HG02571 (cell line): ENCODE results near the gene USP48.

Experiments used
- ATAC-seq: cut with Tn5 transposase; IDR thresholded peaks from one replicate; pipeline ENCODE4 v1.9.1; 2021; ENCODE audit warnings: mild to moderate bottlenecking, moderate library complexity; ENCODE audit not compliant: unreplicated experiment

The USP48 gene

DNA sequence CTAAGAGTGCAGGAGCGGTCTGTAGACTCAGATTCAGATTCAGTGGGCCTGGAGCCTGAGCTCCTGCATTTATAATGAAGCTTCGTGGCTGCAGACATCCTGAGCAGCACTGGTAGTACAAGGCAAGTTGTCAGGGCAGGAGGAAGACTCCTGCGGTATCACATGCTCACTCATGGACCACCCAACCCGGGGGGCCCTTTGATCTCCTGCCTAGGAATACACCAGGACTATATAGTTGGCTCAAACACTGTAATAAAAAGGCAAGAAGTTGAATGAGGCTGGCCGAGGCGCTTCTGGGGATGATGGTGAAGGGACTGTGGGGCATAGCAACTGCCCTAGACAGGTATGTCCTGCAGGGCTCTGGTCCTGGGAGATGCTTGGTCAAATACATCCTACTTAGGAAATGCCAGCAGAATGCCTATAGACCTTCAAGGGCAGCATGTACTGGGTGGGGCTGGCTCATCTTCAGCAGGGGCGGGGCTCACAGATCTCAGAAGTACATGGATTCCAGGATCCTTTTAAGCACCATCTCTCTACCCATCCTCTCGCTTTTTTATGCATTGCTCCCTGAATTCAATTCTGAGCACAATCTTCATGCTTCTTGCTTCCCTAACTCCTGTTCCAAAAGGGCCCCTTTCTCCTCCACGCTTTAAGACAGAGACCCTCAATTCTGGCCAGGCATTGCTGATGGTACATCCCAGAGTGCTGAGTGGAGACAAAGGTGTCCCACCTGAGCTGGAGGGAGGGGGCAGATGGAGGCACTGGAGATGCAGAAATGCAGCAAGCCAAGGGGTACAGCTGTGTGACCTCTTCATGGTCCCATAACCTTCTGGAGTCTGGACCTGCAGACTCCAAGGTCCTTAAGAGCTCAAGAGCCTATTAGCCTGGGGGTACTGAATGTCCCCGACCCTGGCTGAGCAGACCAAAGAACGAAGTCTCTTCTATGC lies 111.7 kb downstream of the USP48 start:
- ATAC-seq = no peak

DNA sequence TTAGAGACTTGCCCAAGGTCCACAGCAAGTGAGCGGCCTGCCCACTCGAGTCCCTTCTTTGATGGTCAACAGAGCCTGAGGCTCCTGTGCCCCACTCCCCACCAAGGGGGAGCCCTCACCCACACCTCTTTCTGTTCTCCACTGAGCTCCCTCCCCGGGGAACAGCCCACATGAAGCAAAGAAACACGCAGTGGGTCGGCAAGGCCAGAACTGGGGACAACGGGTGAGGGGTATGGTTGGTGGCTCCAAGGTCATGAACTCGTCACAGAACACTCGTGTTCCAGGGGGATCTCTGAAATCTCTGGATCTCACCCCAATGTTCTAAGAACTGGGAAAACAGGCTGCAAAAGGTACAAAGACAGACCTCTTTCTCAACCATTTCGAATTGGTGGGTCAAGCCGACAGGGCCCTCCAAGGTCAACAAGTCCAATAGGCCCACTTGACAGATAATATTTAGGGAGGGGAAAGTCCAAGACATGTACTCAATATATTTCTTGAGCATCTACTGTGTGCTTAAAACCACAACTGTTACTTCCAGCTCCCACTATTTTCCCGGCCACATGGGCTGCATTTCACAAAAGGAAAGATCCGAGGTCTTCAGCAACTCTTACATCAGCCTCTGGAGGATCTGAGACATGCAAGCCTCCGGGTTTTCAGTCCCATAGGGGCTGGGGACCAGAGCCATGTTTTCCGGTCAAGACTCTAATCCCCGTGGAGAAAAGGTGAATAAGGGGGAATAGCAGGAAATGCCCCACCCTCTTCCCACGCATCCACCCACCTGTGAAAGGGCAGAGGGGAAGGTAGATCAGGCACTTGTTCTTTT lies 112.7 kb downstream of the USP48 start:
- no peak for ATAC-seq

DNA sequence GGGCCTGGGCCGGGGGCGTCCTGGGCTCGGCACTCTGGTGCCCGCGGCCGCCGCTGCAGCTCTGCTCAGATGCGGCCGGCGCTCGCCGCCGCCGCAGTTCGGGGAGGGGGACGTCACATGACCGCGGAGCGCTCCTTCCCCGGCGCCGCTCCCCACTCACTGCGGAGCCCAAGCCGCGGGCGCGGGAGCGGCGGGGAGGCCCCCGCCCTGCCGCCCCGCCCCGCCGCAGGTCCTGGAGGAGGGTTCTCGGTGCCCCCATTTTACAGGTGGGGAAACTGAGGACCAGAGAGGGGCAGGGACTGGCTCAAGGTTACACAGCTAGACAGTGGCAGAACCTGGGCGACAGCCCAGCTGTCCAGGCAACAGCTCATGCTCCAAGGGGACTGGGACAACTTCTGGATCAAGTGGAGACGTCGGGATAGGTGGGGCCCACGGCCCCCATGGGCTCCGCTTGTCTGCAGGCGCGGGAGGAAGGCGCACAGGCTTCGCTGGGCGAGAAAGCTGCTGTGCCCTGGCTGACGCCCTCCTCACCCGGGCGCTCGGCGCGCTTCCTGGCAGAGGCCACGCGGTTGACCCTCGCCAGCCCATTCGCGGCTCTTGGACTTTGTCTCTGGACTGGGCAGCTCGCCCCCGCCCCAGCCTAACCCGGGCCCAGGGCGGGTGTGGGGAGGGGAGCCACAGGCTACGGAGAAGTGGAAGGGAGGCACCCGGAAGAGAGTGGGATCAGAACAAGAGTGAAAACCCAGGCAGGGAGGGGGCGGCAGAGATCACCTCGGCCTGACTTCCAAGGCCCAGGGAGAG lies 113.5 kb downstream of the USP48 start, which contains the start of gene RAP1GAP:
Gene RAP1GAP, minus strand, starts transcription at position 100 of the 801 bp plus-strand sequence. CDS start 49,325 bp downstream, outside the sequence.
- ATAC-seq = no peak

DNA sequence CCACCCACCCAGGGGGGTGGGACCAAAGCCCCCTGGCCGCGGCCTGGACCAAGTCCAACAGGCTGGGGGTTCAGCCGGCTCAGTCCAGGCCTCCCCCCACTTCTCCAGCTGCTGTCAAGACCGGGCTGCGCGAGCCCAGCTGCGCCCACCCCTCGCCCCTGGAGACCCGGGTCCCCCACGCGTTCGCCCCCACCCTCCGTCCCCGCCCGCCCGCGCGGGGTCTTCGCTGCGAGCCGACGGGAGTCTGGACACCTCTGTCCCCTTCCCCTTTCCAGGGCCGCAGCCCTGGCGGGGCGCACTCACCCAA lies 114.0 kb downstream of the USP48 start:
- ATAC-seq = no peak

DNA sequence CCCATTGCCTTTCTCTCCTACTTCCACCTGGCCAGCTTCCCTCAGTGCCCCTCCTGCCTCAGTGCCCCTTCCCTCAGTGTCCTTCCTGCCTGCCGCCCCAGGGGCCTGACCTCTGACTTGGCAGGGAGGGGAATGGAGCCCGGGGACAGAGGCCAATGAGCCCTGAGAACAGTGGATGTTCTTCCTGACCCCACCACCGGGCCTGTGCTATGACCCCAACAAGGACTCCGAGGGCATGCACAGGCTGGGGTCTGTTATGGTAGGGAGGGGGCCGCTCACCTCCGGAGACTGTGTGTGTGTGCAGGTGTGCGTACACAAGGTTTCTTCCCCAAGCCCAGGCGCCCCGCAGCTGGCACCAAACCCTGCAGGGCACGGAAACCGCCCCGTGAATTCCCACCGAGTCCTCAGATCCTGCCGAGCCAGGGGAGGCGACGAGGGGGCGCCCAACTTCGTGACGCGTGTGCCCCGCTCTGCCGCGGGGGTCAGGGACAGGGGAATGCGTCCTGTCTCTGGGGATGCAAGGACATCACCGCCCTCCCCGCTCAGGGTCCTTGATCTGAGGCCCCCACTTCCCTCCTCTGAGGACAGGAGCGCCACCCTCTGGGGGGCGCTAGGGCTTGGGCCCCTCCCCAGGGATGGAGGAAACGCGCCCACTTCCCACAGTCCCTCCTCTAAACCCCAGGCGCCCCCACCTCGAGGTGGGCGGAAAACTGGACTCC lies 114.6 kb downstream of the USP48 start:
- ATAC-seq = no peak

DNA sequence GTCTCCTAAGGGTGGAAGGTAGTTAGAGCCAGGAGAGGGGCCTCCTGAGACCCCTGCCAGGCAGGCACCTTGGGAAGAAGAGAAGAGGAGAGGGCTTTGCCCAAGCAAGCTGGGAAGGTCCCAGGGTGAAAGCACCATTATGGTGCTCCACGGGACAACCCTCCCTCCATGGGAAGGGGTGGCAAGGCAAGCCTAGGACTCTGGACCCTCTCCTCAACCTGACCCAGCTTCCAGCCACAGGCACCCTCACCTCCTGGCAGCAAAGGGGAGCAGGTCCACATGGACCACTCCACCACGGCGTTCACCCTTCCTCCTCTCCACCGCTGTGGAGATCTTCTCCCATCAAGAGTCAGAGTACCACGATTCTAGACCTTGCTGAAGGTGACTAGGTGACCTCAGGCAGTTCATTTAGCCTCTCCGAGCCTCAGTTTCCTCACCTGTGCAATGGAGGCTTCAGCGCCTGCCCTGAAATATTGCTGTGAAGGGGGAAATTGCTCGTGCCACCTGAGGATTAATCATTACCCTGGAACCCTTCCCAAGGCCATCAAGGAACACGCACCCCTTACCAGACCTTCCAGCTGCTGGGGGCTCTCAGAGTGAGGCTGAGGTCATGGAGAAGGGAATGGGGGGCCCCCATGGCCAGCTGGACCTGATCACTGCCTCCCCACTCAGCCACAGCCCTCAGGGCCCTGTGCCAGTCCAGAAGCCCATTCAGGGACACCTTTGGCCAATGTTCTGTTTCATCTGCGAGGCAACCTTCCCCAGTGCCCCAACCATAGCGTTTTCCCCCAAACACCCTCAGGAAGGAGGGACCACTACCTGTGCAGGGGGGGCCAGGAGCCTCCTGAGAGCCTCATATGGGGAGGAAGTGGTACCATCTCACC lies 115.4 kb downstream of the USP48 start:
- ATAC-seq = no peak

DNA sequence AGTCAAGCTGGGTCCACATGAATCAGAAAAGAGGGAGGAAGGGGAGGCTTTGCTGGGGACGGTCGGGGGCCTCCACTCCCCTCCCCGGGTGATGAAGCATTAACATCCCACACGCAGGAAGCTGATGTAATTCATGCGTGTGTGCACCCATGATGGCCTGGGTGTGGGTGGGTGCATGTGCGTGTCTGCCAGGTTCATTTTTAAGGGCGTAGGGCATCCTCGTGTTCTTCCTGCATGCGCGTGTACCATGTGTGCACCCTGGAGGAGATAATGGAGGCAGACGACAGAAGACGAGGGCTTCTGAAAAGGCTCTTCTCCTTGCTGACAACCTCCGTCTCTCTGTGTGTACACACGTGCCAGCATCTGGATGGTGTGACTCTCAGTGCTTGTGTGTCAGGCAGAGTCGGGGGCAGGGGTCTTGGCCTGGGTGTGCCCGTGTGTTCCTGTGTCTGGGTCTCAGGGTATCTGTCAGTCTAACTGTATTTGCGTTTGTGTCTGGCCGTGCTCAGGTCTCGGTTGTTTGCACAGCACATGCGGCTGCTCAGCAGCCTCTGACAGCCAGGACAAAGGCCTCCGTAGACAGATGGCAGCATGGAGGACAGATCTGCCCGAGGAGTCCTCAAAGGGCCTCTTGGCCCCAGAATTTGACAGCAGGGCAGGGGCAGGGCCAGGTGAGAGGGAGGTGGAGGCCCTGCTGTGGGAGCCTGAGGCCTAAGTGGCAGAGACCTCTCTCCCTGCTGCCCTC lies 116.2 kb downstream of the USP48 start:
- ATAC-seq = no peak

DNA sequence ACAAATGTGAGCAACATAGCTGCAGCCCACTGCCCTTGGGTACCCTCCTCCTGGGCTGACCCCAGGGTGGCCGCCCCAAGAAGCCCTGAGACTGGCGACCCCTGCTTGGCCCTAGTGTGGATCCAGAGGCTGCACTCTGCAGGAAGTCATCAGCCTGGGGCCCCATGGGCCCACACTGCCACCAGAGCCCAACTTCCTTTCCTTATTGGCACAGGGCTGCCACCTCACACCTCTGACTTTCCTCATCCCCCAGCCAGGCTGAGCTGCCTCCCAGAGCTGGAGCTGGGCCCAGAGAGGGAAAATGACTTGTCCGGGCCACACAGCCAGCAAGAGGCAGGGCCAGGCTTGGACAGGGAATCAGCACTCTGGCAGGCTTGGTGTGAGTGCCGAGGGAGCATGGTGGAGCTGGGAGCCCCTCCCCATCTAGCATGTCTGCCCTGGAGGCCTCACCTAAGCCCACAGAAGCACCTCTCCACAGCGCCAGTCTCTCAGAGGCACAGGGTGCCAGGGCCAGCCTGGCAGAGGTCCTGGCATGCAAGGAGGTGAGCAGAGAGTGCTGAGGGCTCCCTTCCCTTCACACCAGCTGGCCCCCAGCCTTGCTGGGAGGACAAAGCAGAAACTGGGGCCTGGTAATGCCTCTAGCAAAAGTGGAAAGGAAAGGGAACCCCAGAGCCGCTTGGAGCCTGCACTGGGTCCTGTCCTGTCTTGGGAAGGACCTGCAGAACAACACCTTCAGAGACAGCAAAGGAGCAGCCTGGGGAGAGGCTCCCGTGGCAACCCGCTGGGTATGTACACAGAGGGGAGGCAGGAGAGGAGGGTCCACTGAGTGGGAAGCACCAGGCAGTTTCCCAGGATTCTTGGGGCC lies 117.0 kb downstream of the USP48 start:
- no peak for ATAC-seq

DNA sequence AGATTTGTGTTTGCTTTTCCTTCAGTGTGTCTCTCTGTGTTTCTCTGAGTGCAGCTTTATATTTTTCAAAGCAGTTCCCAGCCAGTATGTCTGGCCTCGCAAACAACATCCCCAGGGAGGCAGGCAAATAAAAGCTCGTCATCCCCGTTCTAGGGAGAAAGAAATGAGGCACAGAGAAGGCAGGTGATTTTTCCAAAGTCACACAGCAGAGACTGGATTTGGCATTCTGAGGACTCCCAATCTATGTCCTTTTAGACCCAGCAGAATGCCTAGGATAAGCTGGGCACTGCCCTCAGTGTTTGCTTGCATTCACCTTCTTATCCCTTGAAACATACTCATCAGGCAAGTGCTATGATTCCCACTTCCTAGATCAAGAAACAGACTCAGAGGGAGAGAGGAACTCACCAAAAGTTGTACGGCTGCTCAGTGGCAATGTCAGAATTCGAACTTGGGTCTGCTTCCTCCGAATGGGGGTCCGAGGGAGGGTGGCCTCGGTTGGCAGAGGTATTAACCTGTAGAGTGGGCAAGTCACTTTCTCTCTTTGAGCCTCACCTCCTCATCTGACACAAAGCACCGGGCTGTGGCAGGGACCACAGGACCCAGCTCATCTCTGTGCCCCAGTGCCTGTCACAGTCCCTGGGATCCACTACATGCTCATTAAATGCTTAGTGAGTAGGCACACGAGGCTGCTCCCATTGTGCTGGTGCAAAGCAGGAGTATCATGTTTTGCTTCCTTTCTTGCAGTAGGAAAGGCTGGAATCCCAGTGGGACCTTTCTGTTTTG lies 118.0 kb downstream of the USP48 start:
- no peak for ATAC-seq

DNA sequence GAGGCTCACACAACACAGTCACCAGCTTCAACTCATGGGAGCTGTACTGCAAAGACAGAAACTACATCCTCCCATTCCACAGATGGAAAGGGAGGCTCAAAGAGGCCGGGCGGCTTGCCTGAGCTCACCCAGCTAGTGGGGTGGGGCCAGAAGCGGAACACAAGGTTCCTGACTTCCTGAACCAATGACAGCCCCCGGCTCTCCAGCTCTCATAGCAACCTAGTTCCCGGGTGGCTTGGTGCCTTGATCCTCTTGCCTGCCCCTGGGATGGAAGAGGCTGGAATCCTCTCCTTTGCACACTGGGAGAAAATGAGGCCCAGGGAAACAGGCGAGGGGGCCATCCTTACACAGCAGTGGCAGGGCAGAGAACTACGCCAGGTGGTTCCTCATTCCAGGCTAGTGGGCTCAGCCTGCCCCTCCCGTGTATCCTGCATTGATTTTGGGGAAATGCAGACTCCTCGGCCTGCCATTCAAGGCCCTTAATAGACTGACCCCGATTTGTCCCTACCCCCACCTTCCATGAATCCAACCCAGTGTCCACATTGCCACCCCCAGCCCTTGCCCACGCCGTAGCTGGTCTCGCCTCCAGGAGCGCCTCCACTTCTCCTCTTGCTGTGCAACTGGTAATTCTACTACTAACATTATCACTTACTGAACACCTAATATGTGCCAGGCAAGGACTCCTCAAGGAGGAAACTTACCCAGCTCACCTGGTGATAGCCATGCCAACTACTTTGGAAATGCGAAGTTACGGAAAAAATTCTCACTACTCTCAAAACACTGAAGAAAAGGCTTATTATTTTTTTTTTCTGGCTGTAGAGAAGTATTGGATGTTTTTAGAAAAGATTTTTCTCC lies 118.8 kb downstream of the USP48 start:
- no peak for ATAC-seq

DNA sequence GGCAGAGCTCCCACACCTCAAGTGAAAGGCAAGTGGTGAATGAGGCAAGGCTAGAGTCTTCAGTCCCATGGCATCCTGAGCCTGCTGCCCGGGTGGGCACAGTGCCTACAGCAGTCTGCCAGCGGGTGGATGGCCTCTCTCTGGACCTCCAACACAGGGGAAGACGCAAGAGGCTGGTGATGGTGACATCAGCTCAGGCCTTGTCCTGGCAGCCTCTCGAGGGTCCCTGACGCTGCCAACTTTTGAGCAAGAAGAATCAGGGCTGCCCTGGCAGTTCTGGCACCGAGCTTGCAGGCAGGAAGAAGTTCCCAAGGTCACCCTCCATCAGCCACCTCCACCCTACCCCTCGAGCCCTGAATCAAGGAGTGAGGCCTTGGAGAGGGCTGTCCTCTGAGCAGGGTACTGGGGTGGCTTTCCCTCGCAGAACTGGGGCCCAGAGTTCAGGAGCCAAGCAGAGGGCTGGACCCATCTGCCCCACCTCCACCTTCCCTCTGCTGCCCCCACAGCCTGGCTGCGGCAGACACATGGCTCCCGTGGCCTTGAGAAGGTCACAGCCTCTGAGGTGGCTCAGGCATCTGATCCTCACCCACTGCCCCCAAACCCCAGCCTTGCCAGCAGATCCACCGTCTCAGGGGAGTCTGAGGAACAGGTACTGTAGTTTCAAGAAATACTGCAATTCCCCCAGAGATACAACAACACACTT lies 119.5 kb downstream of the USP48 start:
- no peak for ATAC-seq

DNA sequence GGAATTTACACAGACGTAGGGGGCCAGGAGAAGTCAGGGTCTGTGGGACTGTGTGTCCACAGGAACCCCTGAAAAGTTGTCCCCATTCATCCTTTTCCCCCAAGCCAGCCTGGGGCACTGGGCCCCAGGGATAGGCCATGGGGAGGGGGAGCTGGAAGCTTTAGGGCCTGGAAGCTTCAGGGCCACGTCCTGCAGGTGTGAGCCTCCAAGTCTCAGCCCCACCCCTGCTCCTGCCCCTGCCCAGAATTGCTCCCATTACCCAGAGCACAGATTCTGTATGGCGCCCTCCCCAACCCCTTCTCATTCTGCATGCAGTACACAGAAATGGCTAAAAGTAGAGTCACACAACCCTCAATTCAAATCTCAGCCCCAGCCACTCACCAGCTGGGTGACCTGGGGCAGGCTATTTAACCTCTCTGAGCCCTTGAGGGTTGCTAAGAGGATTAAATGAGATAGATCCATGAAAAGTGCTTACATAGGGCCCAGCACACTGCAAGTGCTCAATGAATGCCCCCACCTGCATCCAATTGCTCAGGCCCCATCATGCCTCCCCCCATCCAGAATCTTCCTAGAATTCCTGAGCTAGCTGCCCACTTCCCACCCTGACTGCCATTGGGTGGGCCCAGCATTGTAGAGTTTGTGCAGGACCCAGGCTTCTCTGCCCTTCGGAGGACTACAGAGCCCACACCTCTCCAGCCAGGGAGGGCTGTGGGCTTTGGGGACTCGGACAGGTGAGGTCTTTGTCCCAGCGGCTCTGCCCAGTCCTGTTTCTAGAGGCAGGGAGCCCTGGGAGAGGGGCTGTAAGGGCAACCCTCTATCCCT lies 120.3 kb downstream of the USP48 start:
- no peak for ATAC-seq

DNA sequence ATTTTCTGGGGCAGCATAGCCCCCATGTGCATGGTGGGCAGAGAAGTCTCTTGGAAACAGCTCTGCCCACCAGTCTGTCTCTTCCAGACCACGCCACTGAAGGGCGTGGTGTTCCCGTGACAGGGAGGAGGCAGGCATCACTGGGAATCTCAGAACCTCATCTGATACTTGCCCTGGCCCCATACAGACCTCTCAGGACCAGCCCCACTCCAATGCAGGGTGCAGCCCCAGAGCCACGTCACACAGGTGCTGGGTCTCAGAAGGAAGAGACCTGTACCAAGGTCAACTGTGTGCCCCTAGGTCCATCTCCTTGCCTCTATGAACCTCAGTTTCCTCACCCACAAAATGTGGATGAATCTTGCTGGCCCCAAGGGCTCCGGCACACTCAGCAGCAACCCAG lies 121.1 kb downstream of the USP48 start:
- ATAC-seq = no peak

DNA sequence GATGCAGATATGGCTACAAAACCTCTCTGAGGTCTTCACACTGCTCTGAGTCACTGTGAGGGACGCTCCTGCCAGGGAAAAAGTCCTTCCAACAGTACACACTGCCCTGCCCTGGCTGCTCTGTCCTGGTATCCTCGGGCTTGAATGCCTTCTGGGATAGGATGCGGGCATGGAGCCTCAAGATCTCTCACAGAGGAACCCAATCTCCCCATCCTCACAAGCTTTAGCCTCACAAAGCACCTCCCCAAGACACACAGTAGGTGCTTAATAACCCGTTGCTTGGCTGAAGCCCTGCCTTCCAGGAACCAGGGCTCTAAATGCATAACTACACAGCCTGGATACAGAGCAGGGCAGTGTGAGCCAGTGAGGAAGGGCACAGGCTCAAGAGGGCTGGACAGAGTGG lies 123.0 kb downstream of the USP48 start:
- no peak for ATAC-seq
